ENCODE data around the gene SHQ1.
A peak's percentile ranks its signal among the peaks of the same experiment; 100 is the strongest.
"Not testable (repeated sequence)": the region's sequence is repeated elsewhere in the genome, so short reads cannot be mapped to it uniquely, and the experiment has no call there.

Gene SHQ1

GRCh38 chr3:72798552-72799195 is 49.6 kb downstream of the SHQ1 start:
- DNase-seq = no peak

- DNase-seq = no peak
Observed at GRCh38 chr3:72797773-72798543, 50.3 kb downstream of the SHQ1 start.

- no peak for DNase-seq
Observed at GRCh38 chr3:72794079-72794478, 54.2 kb downstream of the SHQ1 start.

- DNase-seq = no peak
Observed at GRCh38 chr3:72791161-72791560, 57.1 kb downstream of the SHQ1 start.

GRCh38 chr3:72789786-72790185 is 58.5 kb downstream of the SHQ1 start:
- no peak for DNase-seq

- DNase-seq = not testable (repeated sequence)
Observed at GRCh38 chr3:72788232-72788631, 60.0 kb downstream of the SHQ1 start.

GRCh38 chr3:72786668-72787067 is 61.6 kb downstream of the SHQ1 start:
- no peak for DNase-seq

- DNase-seq = no peak
Observed at GRCh38 chr3:72784226-72784625, 64.0 kb downstream of the SHQ1 start.

GRCh38 chr3:72782521-72782920 is 65.7 kb downstream of the SHQ1 start:
- no peak for DNase-seq

- no peak for DNase-seq
Observed at GRCh38 chr3:72769758-72770540, 78.3 kb downstream of the SHQ1 start.

GRCh38 chr3:72768936-72769335 is 79.3 kb downstream of the SHQ1 start:
- DNase-seq = no peak

GRCh38 chr3:72768481-72768880 is 79.8 kb downstream of the SHQ1 start:
- DNase-seq = no peak

GRCh38 chr3:72768006-72768441 is 80.2 kb downstream of the SHQ1 start:
- DNase-seq = no peak

GRCh38 chr3:72766866-72767265 is 81.4 kb downstream of the SHQ1 start:
- no peak for DNase-seq

GRCh38 chr3:72763751-72764440 is 84.3 kb downstream of the SHQ1 start:
- no peak for DNase-seq

GRCh38 chr3:72761410-72761809 is 86.8 kb downstream of the SHQ1 start:
- no peak for DNase-seq

- DNase-seq = no peak
Observed at GRCh38 chr3:72760225-72760624, 88.0 kb downstream of the SHQ1 start.

GRCh38 chr3:72756900-72757299 is 91.3 kb downstream of the SHQ1 start:
- peak; percentile 21 for DNase-seq

- no peak for DNase-seq
Observed at GRCh38 chr3:72754582-72754981, 93.7 kb downstream of the SHQ1 start.

- no peak for DNase-seq
Observed at GRCh38 chr3:72753495-72753894, 94.8 kb downstream of the SHQ1 start.

GRCh38 chr3:72750405-72750965 is 97.8 kb downstream of the SHQ1 start:
- no peak for DNase-seq

GRCh38 chr3:72748659-72749058 is 99.6 kb downstream of the SHQ1 start:
- no peak for DNase-seq

Measured in activated effector memory CD4-positive, alpha-beta T cell treated with Interleukin-2 at 50 U/mL for 16 hours (primary cell).